22Rv1 (cell line): ENCODE data around the gene PPP3CA.

ENCODE experiments used
- ZFX ChIP-seq: fragments of 450-650 bp; IDR thresholded peaks from 2 replicates; pipeline ENCODE4 v1.6.1; 2017; ENCODE audit warnings: antibody characterized with exemption, borderline replicate concordance
- TF ChIP-seq, protein P1 (sequence below): fragments of 450-650 bp; IDR thresholded peaks from 2 replicates; pipeline ENCODE4 v1.5.1; 2017; ENCODE audit warnings: mild to moderate bottlenecking

GRCh38 chr4:101010987-101011386 lies 336.3 kb downstream of the PPP3CA start:
- TF ChIP-seq, protein P1, sequence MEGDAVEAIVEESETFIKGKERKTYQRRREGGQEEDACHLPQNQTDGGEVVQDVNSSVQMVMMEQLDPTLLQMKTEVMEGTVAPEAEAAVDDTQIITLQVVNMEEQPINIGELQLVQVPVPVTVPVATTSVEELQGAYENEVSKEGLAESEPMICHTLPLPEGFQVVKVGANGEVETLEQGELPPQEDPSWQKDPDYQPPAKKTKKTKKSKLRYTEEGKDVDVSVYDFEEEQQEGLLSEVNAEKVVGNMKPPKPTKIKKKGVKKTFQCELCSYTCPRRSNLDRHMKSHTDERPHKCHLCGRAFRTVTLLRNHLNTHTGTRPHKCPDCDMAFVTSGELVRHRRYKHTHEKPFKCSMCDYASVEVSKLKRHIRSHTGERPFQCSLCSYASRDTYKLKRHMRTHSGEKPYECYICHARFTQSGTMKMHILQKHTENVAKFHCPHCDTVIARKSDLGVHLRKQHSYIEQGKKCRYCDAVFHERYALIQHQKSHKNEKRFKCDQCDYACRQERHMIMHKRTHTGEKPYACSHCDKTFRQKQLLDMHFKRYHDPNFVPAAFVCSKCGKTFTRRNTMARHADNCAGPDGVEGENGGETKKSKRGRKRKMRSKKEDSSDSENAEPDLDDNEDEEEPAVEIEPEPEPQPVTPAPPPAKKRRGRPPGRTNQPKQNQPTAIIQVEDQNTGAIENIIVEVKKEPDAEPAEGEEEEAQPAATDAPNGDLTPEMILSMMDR = no peak
- no peak for TF ChIP-seq ZFX
